Left ventricle myocardium superior (tissue), 1 donor: ENCODE measurements around the gene MFAP2. TPM values are rescaled to one million over a fixed set of nuclear protein-coding genes. Genes with fewer than 3 reads are reported as not detected.
A peak's percentile ranks its signal among the peaks of the same experiment; 100 is the strongest.

Experiments used
- ATAC-seq: fragments of 200-7000 bp; cut with Tn5 transposase; one replicate; pipeline ENCODE4 v1.9.1; 2020; ENCODE audit warnings: mild to moderate bottlenecking, moderate library complexity
- DNase-seq: peaks from one replicate; pipeline ENCODE4 v3.0.0-alpha.2; 2020
- intact Hi-C: fragments of 100-400 bp; cut with micrococcal nuclease; formaldehyde crosslinking; loops from one replicate; pipeline ENCODE4 v1.11.0; 2022
- total RNA-seq: library from RNA; stranded (reverse); fragmentation: NEBNext Ultra II Directional; extraction: Animal tissue kit (Norgen Biotek cat#: 25700); gene quantifications from one replicate; pipeline ENCODE4 v1.2.1, GENCODE V29; 2021
- donor health status: DM: no; HTN: yes; CAD: no; lungs with severe emphysema.

The MFAP2 gene
- total RNA-seq, 1 donor from 2014 or later = 4.2 TPM

GRCh38 chr1:16983649-16984048 lies 3.2 kb upstream of the MFAP2 start:
- intact Hi-C loops = no loop called here
- DNase-seq = no peak
- no peak for ATAC-seq

GRCh38 chr1:16982902-16983301 lies 2.5 kb upstream of the MFAP2 start:
- DNase-seq (no peak), ATAC-seq (no peak)
- intact Hi-C loops = no loop called here

GRCh38 chr1:16981269-16981849 lies 939 bp upstream of the MFAP2 start:
- intact Hi-C loops = no loop called here
- ATAC-seq (no peak), DNase-seq (no peak)

GRCh38 chr1:16979475-16980327 lies 719 bp downstream of the MFAP2 start:
- intact Hi-C loops = no loop called here
- ATAC-seq (peak; percentile 19), DNase-seq (peak; percentile 65)

GRCh38 chr1:16978567-16979474 lies 1.6 kb downstream of the MFAP2 start:
- peak; percentile 67 for DNase-seq
- intact Hi-C loops = no loop called here
- peak; percentile 79 for ATAC-seq

- intact Hi-C loops = no loop called here
- ATAC-seq (no peak), DNase-seq (no peak)
Measured at GRCh38 chr1:16978139-16978538, 2.3 kb downstream of the MFAP2 start.

GRCh38 chr1:16977377-16977776 lies 3.0 kb downstream of the MFAP2 start:
- DNase-seq (no peak), ATAC-seq (no peak)
- intact Hi-C loops = no loop called here

GRCh38 chr1:16976966-16977365 lies 3.5 kb downstream of the MFAP2 start:
- intact Hi-C loops = no loop called here
- ATAC-seq (no peak), DNase-seq (no peak)

- no peak for DNase-seq
- no peak for ATAC-seq
- intact Hi-C loops = no loop called here
Measured at GRCh38 chr1:16975838-16976237, 4.6 kb downstream of the MFAP2 start.

GRCh38 chr1:16975211-16975610 lies 5.2 kb downstream of the MFAP2 start:
- intact Hi-C loops = no loop called here
- ATAC-seq (peak; percentile 5), DNase-seq (no peak)

GRCh38 chr1:16973215-16973614 lies 7.2 kb downstream of the MFAP2 start:
- ATAC-seq = no peak
- DNase-seq = no peak
- intact Hi-C loops = no loop called here

- DNase-seq = no peak
- no peak for ATAC-seq
- intact Hi-C loops = no loop called here
Measured at GRCh38 chr1:16972189-16972895, 8.1 kb downstream of the MFAP2 start.

GRCh38 chr1:16971341-16972188 lies 8.9 kb downstream of the MFAP2 start:
- DNase-seq = no peak
- intact Hi-C loops = no loop called here
- ATAC-seq = no peak

GRCh38 chr1:16970132-16970910 lies 10.1 kb downstream of the MFAP2 start:
- DNase-seq (no peak), ATAC-seq (no peak)
- intact Hi-C loops = no loop called here

GRCh38 chr1:16969651-16970050 lies 10.8 kb downstream of the MFAP2 start:
- ATAC-seq (no peak), DNase-seq (no peak)
- intact Hi-C loops = no loop called here

GRCh38 chr1:16969057-16969611 lies 11.3 kb downstream of the MFAP2 start:
- no peak for ATAC-seq
- intact Hi-C loops = no loop called here
- no peak for DNase-seq

- intact Hi-C loops = no loop called here
- no peak for ATAC-seq
- no peak for DNase-seq
Measured at GRCh38 chr1:16968372-16968771, 12.0 kb downstream of the MFAP2 start.
